Measurements from ENCODE around the gene PASD1. TPM values are rescaled to one million over a fixed set of nuclear protein-coding genes. Genes with fewer than 3 reads are reported as not detected.
"Not testable (repeated sequence)": the region's sequence is repeated elsewhere in the genome, so short reads cannot be mapped to it uniquely, and the experiment has no call there.

Gene PASD1
- total RNA-seq, 1 donor from 2014 or later = not detected

- Mint-ChIP-seq H3K4me3 (no peak overlapping the region), H3K36me3 (ENCODE audit: low read depth) (no peaks in the 10 kb centered on the region), H3K27me3 (ENCODE audit: low read depth) (no peaks in the 10 kb centered on the region), H3K27ac (ENCODE audit: unreplicated experiment) (no peak overlapping the region), H3K4me1 (no peaks in the 10 kb centered on the region), H3K9me3 (peaks cover 5% of the 10 kb centered on the region)
- TF ChIP-seq CTCF (conservative IDR thresholded peaks at IDR 0.05) = no peak
- no peak for DNase-seq (ENCODE audit: low read depth, low spot score)
Measured at GRCh38 chrX:151536571-151536970, 26.9 kb upstream of the PASD1 start.

- H3K27me3 Mint-ChIP-seq (ENCODE audit: low read depth) = no peaks in the 10 kb centered on the region
- DNase-seq (ENCODE audit: low read depth, low spot score) = no peak
- no peak overlapping the region for H3K27ac Mint-ChIP-seq (ENCODE audit: unreplicated experiment)
- H3K4me3 Mint-ChIP-seq = no peak overlapping the region
- no peaks in the 10 kb centered on the region for H3K36me3 Mint-ChIP-seq (ENCODE audit: low read depth)
- TF ChIP-seq CTCF (conservative IDR thresholded peaks at IDR 0.05) = no peak
- peaks cover 5% of the 10 kb centered on the region for H3K9me3 Mint-ChIP-seq
- no peaks in the 10 kb centered on the region for H3K4me1 Mint-ChIP-seq
Measured at GRCh38 chrX:151537572-151537971, 25.9 kb upstream of the PASD1 start.

- no peak overlapping the region for H3K4me3 Mint-ChIP-seq
- peaks cover 2% of the 10 kb centered on the region for H3K9me3 Mint-ChIP-seq
Measured at GRCh38 chrX:151538190-151539122, 25.0 kb upstream of the PASD1 start.

GRCh38 chrX:151543706-151544105 is 19.8 kb upstream of the PASD1 start:
- no peaks in the 10 kb centered on the region for H3K27me3 Mint-ChIP-seq (ENCODE audit: low read depth)
- H3K9me3 Mint-ChIP-seq = no peaks in the 10 kb centered on the region
- DNase-seq (ENCODE audit: low read depth, low spot score) = no peak
- H3K27ac Mint-ChIP-seq (ENCODE audit: unreplicated experiment) = no peak overlapping the region
- peaks cover 4% of the 10 kb centered on the region for H3K4me1 Mint-ChIP-seq
- H3K36me3 Mint-ChIP-seq (ENCODE audit: low read depth) = no peaks in the 10 kb centered on the region
- TF ChIP-seq CTCF (conservative IDR thresholded peaks at IDR 0.05) = no peak
- no peak overlapping the region for H3K4me3 Mint-ChIP-seq

More at GRCh38 chrX:151538190-151539122, 25.0 kb upstream of the PASD1 start:
- no peak for TF ChIP-seq CTCF (conservative IDR thresholded peaks at IDR 0.05)
- no peak for DNase-seq (ENCODE audit: low read depth, low spot score)
- Mint-ChIP-seq H3K27me3 (ENCODE audit: low read depth) (no peaks in the 10 kb centered on the region), H3K4me1 (peaks cover under 1% of the 10 kb centered on the region), H3K27ac (ENCODE audit: unreplicated experiment) (no peak overlapping the region), H3K36me3 (ENCODE audit: low read depth) (no peaks in the 10 kb centered on the region)

- not testable (repeated sequence) for H3K4me3 Mint-ChIP-seq; H3K27ac Mint-ChIP-seq (ENCODE audit: unreplicated experiment); H3K9me3 Mint-ChIP-seq; H3K27me3 Mint-ChIP-seq (ENCODE audit: low read depth); H3K4me1 Mint-ChIP-seq; H3K36me3 Mint-ChIP-seq (ENCODE audit: low read depth); DNase-seq (ENCODE audit: low read depth, low spot score)
Measured at GRCh38 chrX:151546226-151546625, 17.2 kb upstream of the PASD1 start.

- H3K9me3 Mint-ChIP-seq; H3K4me3 Mint-ChIP-seq; H3K27me3 Mint-ChIP-seq (ENCODE audit: low read depth); H3K4me1 Mint-ChIP-seq; H3K36me3 Mint-ChIP-seq (ENCODE audit: low read depth); H3K27ac Mint-ChIP-seq (ENCODE audit: unreplicated experiment); DNase-seq (ENCODE audit: low read depth, low spot score): not testable (repeated sequence)
Measured at GRCh38 chrX:151551176-151551575, 12.3 kb upstream of the PASD1 start.

Data from neural crest cell (in vitro differentiated cells).